Suppressor macrophage treated with lipopolysaccharide for 1 hour (primary cell): ENCODE results near the gene MCF2L2.
A peak's percentile ranks its signal among the peaks of the same experiment; 100 is the strongest.
"Not testable (repeated sequence)": the region's sequence is repeated elsewhere in the genome, so short reads cannot be mapped to it uniquely, and the experiment has no call there.

ENCODE experiments used
- DNase-seq, 3 donors: peaks; one replicate each; pipeline ENCODE4 v3.0.0-alpha.2; 2020 to 2022

MCF2L2 gene

GRCh38 chr3:183428447-183429211, at the start of gene MCF2L2:
Gene MCF2L2, minus strand, starts transcription at chr3:183428619. Its CDS starts 642 bp downstream, at chr3:183427977.
- peak; percentile 47 to 68 (median 49) for DNase-seq

GRCh38 chr3:183477801-183478456, 49.5 kb upstream of the MCF2L2 start:
- no peak for DNase-seq

- DNase-seq: not testable (repeated sequence)
Observed at GRCh38 chr3:183475764-183476162, 47.3 kb upstream of the MCF2L2 start.

- DNase-seq: peak in 1 of 3 donors; percentile 37
Observed at GRCh38 chr3:183475016-183475763, 46.8 kb upstream of the MCF2L2 start.

GRCh38 chr3:183473969-183474368, 45.5 kb upstream of the MCF2L2 start:
- DNase-seq: no peak

GRCh38 chr3:183472155-183472554, 43.7 kb upstream of the MCF2L2 start:
- DNase-seq: no peak

GRCh38 chr3:183468424-183468823, 40.0 kb upstream of the MCF2L2 start:
- peak in 1 of 3 donors; percentile 44 for DNase-seq

GRCh38 chr3:183466575-183466974, 38.2 kb upstream of the MCF2L2 start:
- no peak for DNase-seq

GRCh38 chr3:183465710-183466109, 37.3 kb upstream of the MCF2L2 start:
- not testable (repeated sequence) for DNase-seq

- DNase-seq: no peak
Observed at GRCh38 chr3:183464480-183464879, 36.1 kb upstream of the MCF2L2 start.

GRCh38 chr3:183460081-183461055, 31.9 kb upstream of the MCF2L2 start:
- DNase-seq: peak in 2 of 3 donors; percentile 31 to 34

- no peak for DNase-seq
Observed at GRCh38 chr3:183455089-183455488, 26.7 kb upstream of the MCF2L2 start.

GRCh38 chr3:183454064-183454463, 25.6 kb upstream of the MCF2L2 start:
- DNase-seq: no peak

- no peak for DNase-seq
Observed at GRCh38 chr3:183449791-183450190, 21.4 kb upstream of the MCF2L2 start.

- DNase-seq: peak in 2 of 3 donors; percentile 32 to 66
Observed at GRCh38 chr3:183449391-183449790, 21.0 kb upstream of the MCF2L2 start.

- DNase-seq: no peak
Observed at GRCh38 chr3:183448369-183449128, 20.1 kb upstream of the MCF2L2 start.

- peak; percentile 81 to 87 (median 86) for DNase-seq
Observed at GRCh38 chr3:183447206-183448001, 19.0 kb upstream of the MCF2L2 start.

- DNase-seq: no peak
Observed at GRCh38 chr3:183446838-183447205, 18.4 kb upstream of the MCF2L2 start.

GRCh38 chr3:183444748-183445147, 16.3 kb upstream of the MCF2L2 start:
- no peak for DNase-seq
